Activated CD8-positive, alpha-beta T cell treated with anti-CD3 and anti-CD28 coated beads for 36 hours (primary cell): ENCODE results near the gene PPM1B. TPM values are rescaled to one million over a fixed set of nuclear protein-coding genes. Genes with fewer than 3 reads are reported as not detected.
"Not testable (repeated sequence)": the region's sequence is repeated elsewhere in the genome, so short reads cannot be mapped to it uniquely, and the experiment has no call there.

Source experiments
- ATAC-seq: fragments of 200-7000 bp; cut with Tn5 transposase; one replicate; pipeline ENCODE4 v1.10.0; 2021; ENCODE audit warnings: mild to moderate bottlenecking, moderate library complexity
- CTCF ChIA-PET: fragments of 350-600 bp; sonication (Branson Sonifier 250); formaldehyde crosslinking; loops from one replicate; lab custom pipeline; 2021; ENCODE audit warnings: antibody characterized with exemption; lab: Charles Lee
- POLR2A ChIA-PET: fragments of 350-600 bp; sonication (Branson Sonifier 250); formaldehyde crosslinking; loops from one replicate; lab custom pipeline; 2021; ENCODE audit warnings: antibody characterized with exemption; lab: Charles Lee
- DNase-seq: peaks from one replicate; pipeline ENCODE4 v3.0.0-alpha.2; 2020
- H3K27ac Mint-ChIP-seq: one replicate; pipeline ENCODE4 v1.8.0; 2021; ENCODE audit warnings: mild to moderate bottlenecking, mixed read lengths
- H3K27me3 Mint-ChIP-seq: one replicate; pipeline ENCODE4 v1.8.0; 2021; ENCODE audit warnings: mixed read lengths
- H3K36me3 Mint-ChIP-seq: one replicate; pipeline ENCODE4 v1.8.0; 2021; ENCODE audit warnings: low read depth, mixed read lengths
- H3K4me1 Mint-ChIP-seq: one replicate; pipeline ENCODE4 v1.8.0; 2021; ENCODE audit warnings: low read depth, mixed read lengths
- H3K4me3 Mint-ChIP-seq: one replicate; pipeline ENCODE4 v1.8.0; 2021; ENCODE audit warnings: mild to moderate bottlenecking, moderate library complexity, mixed read lengths
- H3K9me3 Mint-ChIP-seq: one replicate; pipeline ENCODE4 v1.8.0; 2021; ENCODE audit warnings: mixed read lengths
- intact Hi-C: fragments of 100-400 bp; cut with micrococcal nuclease; formaldehyde crosslinking; loops from one replicate; pipeline ENCODE4 v1.10.0; 2022
- total RNA-seq, 2 experiments: library from RNA; stranded (reverse); gene quantifications; one replicate each; pipeline ENCODE4 v1.2.3, GENCODE V29; 2021
- TF ChIP-seq, protein P1 (sequence below): fragments of 200-600 bp; IDR thresholded peaks from one replicate; pipeline ENCODE4 v1.8.0; 2022; ENCODE audit warnings: antibody characterized with exemption, mild to moderate bottlenecking

Gene PPM1B
- total RNA-seq, 2 experiments from 2014 or later = 37.1 to 40.7 TPM

DNA sequence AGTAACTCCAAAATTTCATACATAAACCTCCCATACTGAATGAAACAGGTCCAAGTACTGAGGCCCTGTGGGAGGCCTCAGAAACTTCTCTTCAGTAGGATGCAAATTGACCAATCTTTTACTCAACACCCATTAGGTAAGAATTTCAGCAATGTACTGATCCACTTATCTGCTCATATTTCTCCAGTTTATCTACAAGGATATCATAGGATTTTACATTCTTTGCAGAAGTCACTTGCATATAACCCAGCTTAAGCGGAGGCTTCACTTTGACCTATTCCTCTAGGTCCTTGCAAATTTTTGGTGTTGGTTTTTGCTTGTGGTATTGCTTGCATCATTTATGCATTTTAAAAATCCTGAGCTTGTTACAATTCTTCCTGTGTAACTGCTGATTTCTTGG is 77.8 kb downstream of the PPM1B start:
- CTCF ChIA-PET = interaction anchor here (2.1 to 2.6 kb wide), 2 partner anchors 10 to 159 kb away, joined by 6 to 19 read pairs; no protein-coding TSS in a partner anchor
- H3K36me3 Mint-ChIP-seq = no peaks in the 10 kb centered on the region
- no peak overlapping the region for H3K4me3 Mint-ChIP-seq
- POLR2A ChIA-PET = interaction anchor here (0.8 kb wide), 1 partner anchor 202 kb away, joined by 3 read pairs; no protein-coding TSS in a partner anchor
- H3K9me3 Mint-ChIP-seq = no peaks in the 10 kb centered on the region
- no peak for ATAC-seq
- DNase-seq = no peak
- no peak overlapping the region for H3K27ac Mint-ChIP-seq
- TF ChIP-seq, protein P1, sequence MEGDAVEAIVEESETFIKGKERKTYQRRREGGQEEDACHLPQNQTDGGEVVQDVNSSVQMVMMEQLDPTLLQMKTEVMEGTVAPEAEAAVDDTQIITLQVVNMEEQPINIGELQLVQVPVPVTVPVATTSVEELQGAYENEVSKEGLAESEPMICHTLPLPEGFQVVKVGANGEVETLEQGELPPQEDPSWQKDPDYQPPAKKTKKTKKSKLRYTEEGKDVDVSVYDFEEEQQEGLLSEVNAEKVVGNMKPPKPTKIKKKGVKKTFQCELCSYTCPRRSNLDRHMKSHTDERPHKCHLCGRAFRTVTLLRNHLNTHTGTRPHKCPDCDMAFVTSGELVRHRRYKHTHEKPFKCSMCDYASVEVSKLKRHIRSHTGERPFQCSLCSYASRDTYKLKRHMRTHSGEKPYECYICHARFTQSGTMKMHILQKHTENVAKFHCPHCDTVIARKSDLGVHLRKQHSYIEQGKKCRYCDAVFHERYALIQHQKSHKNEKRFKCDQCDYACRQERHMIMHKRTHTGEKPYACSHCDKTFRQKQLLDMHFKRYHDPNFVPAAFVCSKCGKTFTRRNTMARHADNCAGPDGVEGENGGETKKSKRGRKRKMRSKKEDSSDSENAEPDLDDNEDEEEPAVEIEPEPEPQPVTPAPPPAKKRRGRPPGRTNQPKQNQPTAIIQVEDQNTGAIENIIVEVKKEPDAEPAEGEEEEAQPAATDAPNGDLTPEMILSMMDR = no peak
- peaks cover 14% of the 10 kb centered on the region for H3K4me1 Mint-ChIP-seq
- intact Hi-C loops = loop anchor here (10.0 kb wide), 1 partner anchor 708 kb away; no protein-coding TSS in a partner anchor
- H3K27me3 Mint-ChIP-seq = no peaks in the 10 kb centered on the region

DNA sequence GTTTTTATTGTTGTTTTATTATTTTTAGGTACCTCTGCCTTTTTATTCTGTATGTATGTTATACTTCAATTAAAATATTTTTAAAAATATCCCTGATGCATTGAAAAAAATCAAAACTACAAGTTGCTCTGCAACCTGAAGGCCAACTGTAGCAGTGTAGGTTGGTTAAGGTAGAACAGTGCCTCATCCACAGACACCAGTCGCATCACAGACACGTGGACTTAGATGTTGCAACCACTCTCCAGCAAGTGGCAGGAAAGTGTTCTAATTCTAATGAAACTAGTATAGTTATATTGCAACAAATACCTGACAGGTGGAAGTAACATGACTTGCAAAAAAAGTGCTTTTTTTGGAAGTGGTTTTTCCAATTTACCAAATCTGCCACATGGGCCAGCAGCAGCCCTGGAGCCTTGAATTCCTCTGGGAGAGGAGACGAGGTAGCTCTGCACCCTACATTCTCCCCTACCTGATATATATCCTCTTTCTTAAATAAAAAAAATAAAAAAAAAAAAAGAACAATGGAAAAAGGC is 78.2 kb downstream of the PPM1B start:
- POLR2A ChIA-PET = interaction anchor here (0.8 kb wide), 1 partner anchor 203 kb away, joined by 3 read pairs; no protein-coding TSS in a partner anchor
- Mint-ChIP-seq H3K36me3 (no peaks in the 10 kb centered on the region), H3K4me1 (peaks cover 14% of the 10 kb centered on the region), H3K27ac (no peak overlapping the region), H3K4me3 (no peak overlapping the region), H3K27me3 (no peaks in the 10 kb centered on the region), H3K9me3 (no peaks in the 10 kb centered on the region)
- CTCF ChIA-PET = interaction anchor here (2.1 to 2.6 kb wide), 2 partner anchors 9 to 159 kb away, joined by 6 to 19 read pairs; no protein-coding TSS in a partner anchor
- ATAC-seq (no peak), DNase-seq (no peak)
- intact Hi-C loops = loop anchor here (10.0 kb wide), 1 partner anchor 708 kb away; no protein-coding TSS in a partner anchor
- TF ChIP-seq, protein P1 = no peak

DNA sequence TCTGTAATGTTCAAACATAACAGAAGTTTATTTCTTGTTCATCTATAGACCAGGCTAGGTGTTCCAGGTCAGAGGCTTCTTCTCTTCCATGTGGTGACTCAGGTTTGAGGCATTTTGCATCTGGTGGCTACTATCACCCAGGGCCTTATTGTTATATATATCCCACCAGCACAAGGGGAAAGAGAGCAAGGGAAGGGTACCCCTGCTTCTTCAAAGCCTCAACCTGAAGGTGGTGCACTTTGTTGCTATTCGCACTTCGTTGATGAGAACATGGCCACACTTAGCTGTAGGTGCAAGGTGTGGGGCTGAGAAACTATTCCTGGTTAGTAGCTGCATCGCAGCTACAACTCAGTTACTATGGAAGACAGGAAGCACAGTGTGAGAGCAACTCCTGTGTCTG is 79.2 kb downstream of the PPM1B start:
- peaks cover 12% of the 10 kb centered on the region for H3K4me1 Mint-ChIP-seq
- CTCF ChIA-PET = interaction anchor here (0.6 kb wide), 1 partner anchor 114 kb away, joined by 3 read pairs; the partner anchor contains the start of genes CAMKMT and PREPL
- peak; percentile 47 for ATAC-seq

DNA sequence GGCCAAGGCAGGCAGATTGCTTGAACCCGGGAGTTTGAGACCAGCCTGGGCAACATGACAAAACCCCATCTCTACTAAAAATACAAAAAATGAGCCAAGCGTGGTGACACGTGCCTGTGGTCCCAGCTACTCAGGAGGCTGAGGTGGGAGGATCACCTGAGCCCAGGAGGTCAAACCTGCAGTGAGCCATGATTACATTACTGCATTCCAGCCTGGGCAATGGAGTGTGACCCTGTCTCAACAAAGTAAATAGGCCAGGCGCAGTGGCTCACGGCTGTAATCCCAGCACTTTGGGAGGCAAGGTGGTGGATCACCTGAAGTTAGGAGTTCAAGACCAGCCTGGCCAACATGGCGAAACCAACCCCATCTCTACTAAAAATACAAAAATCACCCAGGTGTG is 80.6 kb downstream of the PPM1B start:
- intact Hi-C loops = loop anchor here (10.0 kb wide), 1 partner anchor 706 kb away; no protein-coding TSS in a partner anchor
- POLR2A ChIA-PET = interaction anchor here (0.6 kb wide), 1 partner anchor 255 kb away, joined by 4 read pairs; no protein-coding TSS in a partner anchor
- DNase-seq, H3K27ac Mint-ChIP-seq, H3K4me3 Mint-ChIP-seq, H3K9me3 Mint-ChIP-seq, CTCF ChIA-PET, ATAC-seq, H3K27me3 Mint-ChIP-seq, H3K4me1 Mint-ChIP-seq, H3K36me3 Mint-ChIP-seq: not testable (repeated sequence)

More for the DNA sequence above, 79.2 kb downstream of the PPM1B start:
- no peak overlapping the region for H3K4me3 Mint-ChIP-seq
- intact Hi-C loops = loop anchor here (10.0 kb wide), 1 partner anchor 707 kb away; no protein-coding TSS in a partner anchor
- H3K36me3 Mint-ChIP-seq = peaks cover 2% of the 10 kb centered on the region
- TF ChIP-seq, protein P1 = no peak
- H3K27ac Mint-ChIP-seq = no peak overlapping the region
- peaks cover 6% of the 10 kb centered on the region for H3K9me3 Mint-ChIP-seq
- POLR2A ChIA-PET = no interaction called here
- DNase-seq = no peak
- H3K27me3 Mint-ChIP-seq = no peaks in the 10 kb centered on the region

DNA sequence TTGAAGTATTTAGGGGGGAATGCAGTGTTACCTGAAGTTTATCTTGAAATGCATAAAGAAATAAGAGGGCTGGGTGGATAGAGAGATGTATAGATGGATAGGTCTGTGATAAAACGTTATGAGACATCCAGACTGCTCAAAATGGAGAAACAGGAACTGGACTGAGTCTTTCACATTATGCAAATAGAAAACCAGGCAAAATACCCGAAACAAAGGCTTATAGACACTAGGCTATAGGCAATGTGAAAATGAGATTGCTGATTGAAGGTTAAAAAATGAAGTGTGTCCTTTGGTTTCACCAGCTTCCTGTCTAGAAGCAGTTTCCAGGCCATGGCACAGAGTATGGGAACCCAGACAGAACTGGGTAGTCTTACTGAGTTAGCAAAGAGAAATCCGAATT is 81.7 kb downstream of the PPM1B start:
- POLR2A ChIA-PET = no interaction called here
- H3K4me1 Mint-ChIP-seq = peaks cover 3% of the 10 kb centered on the region
- TF ChIP-seq, protein P1 = no peak

More for the DNA sequence above, 81.7 kb downstream of the PPM1B start:
- CTCF ChIA-PET = interaction anchor here (0.7 to 1.4 kb wide), 2 partner anchors 45 to 157 kb away, joined by 3 to 4 read pairs; no protein-coding TSS in a partner anchor
- no peak for ATAC-seq
- DNase-seq = no peak
- Mint-ChIP-seq H3K9me3 (peaks cover 7% of the 10 kb centered on the region), H3K27ac (no peak overlapping the region), H3K4me3 (no peak overlapping the region), H3K36me3 (peaks cover 2% of the 10 kb centered on the region), H3K27me3 (no peaks in the 10 kb centered on the region)
- intact Hi-C loops = no loop called here
